Lower leg skin (tissue), 3 donors: ENCODE measurements around the gene PIP4P1.

Experiments
- CTCF ChIP-seq, 3 donors: fragments of 450-650 bp; IDR thresholded peaks; one replicate each; pipeline ENCODE4 v1.5.1; 2016; ENCODE audit warnings: antibody characterized with exemption in 3 of 3, mild to moderate bottlenecking in 3 of 3, moderate library complexity in 2 of 3
- POLR2A ChIP-seq, 2 donors: fragments of 450-650 bp; IDR thresholded peaks; one replicate each; pipeline ENCODE4 v1.6.1; 2016 to 2017; ENCODE audit warnings: antibody characterized with exemption in 2 of 2, mild to moderate bottlenecking in 1 of 2, moderate library complexity in 1 of 2

- TF ChIP-seq CTCF (IDR thresholded peaks at IDR 0.05) = no peak
- no peak for TF ChIP-seq POLR2A (IDR thresholded peaks at IDR 0.05)
Measured at GRCh38 chr14:20435582-20436362, 25.5 kb downstream of the PIP4P1 start, which contains the start of gene KLHL33.
